Activated naive CD8-positive, alpha-beta T cell treated with anti-CD3 and anti-CD28 coated beads for 36 hours (primary cell): ENCODE measurements around the gene TAF11L10. TPM values are rescaled to one million over a fixed set of nuclear protein-coding genes. Genes with fewer than 3 reads are reported as not detected.

ENCODE experiments used
- total RNA-seq, 2 experiments: library from RNA; stranded (reverse); gene quantifications; one replicate each; pipeline ENCODE4 v1.2.3, GENCODE V29; 2021

TAF11L10 gene
- total RNA-seq, 2 experiments from 2014 or later, result not detected

Other genes starting within 250 kb of the TAF11L10 start
- gene TAF11L2, start 99.6 kb downstream of the TAF11L10 start, total RNA-seq, result not detected
- not detected for gene TAF11L3, start 79.5 kb downstream of the TAF11L10 start, total RNA-seq
- not detected for gene TAF11L4, start 76.0 kb downstream of the TAF11L10 start, total RNA-seq
- gene TAF11L5, start 72.6 kb downstream of the TAF11L10 start, total RNA-seq, result not detected
- gene TAF11L6, start 69.2 kb downstream of the TAF11L10 start, total RNA-seq, result not detected
- gene TAF11L7, start 12.1 kb downstream of the TAF11L10 start, total RNA-seq, result not detected
- not detected for gene TAF11L8, start 6.9 kb downstream of the TAF11L10 start, total RNA-seq
- gene TAF11L9, start 3.4 kb downstream of the TAF11L10 start, total RNA-seq, result not detected
- gene TAF11L11, start 6.4 kb upstream of the TAF11L10 start, total RNA-seq, result not detected
- not detected for gene TAF11L12, start 12.6 kb upstream of the TAF11L10 start, total RNA-seq
- gene TAF11L13, start 34.3 kb upstream of the TAF11L10 start, total RNA-seq, result not detected
- gene TAF11L14, start 36.6 kb upstream of the TAF11L10 start, total RNA-seq, result not detected